ENCODE measurements around the gene NPIPB8. TPM values are rescaled to one million over a fixed set of nuclear protein-coding genes. Genes with fewer than 3 reads are reported as not detected.
"Not testable (repeated sequence)": the region's sequence is repeated elsewhere in the genome, so short reads cannot be mapped to it uniquely, and the experiment has no call there.

Gene NPIPB8
- total and polyA plus RNA-seq, 3 experiments from 2014 or later = 0.60 to 1.4 (median 1.3) TPM

- H3K36me3 Mint-ChIP-seq; H3K27me3 ChIP-seq (ENCODE audit: insufficient read depth, low read length, poor library complexity, severe bottlenecking); H3K4me1 Mint-ChIP-seq; DNase-seq; H3K27me3 Mint-ChIP-seq; POLR2A ChIA-PET; CTCF ChIA-PET; H3K36me3 ChIP-seq (ENCODE audit: insufficient read depth, low read length); H3K27ac ChIP-seq (ENCODE audit: low read depth, low read length); H3K9me3 ChIP-seq (ENCODE audit: low read length); H3K4me3 Mint-ChIP-seq; H3K4me3 ChIP-seq (ENCODE audit: low read length); H3K4me1 ChIP-seq (ENCODE audit: insufficient read depth, low read length); H3K9me3 Mint-ChIP-seq; H3K27ac Mint-ChIP-seq: not testable (repeated sequence)
Observed at GRCh38 chr16:28636093-28636823, 1.6 kb upstream of the NPIPB8 start.

- H3K27me3 Mint-ChIP-seq; POLR2A ChIA-PET; H3K9me3 Mint-ChIP-seq; H3K36me3 Mint-ChIP-seq; H3K27ac ChIP-seq (ENCODE audit: low read depth, low read length); H3K9me3 ChIP-seq (ENCODE audit: low read length); H3K36me3 ChIP-seq (ENCODE audit: insufficient read depth, low read length); CTCF ChIA-PET; DNase-seq; H3K27ac Mint-ChIP-seq; H3K4me3 ChIP-seq (ENCODE audit: low read length); H3K4me3 Mint-ChIP-seq; H3K4me1 ChIP-seq (ENCODE audit: insufficient read depth, low read length); H3K27me3 ChIP-seq (ENCODE audit: insufficient read depth, low read length, poor library complexity, severe bottlenecking); H3K4me1 Mint-ChIP-seq: not testable (repeated sequence)
Observed at GRCh38 chr16:28638359-28638758, 494 bp downstream of the NPIPB8 start.

DNA sequence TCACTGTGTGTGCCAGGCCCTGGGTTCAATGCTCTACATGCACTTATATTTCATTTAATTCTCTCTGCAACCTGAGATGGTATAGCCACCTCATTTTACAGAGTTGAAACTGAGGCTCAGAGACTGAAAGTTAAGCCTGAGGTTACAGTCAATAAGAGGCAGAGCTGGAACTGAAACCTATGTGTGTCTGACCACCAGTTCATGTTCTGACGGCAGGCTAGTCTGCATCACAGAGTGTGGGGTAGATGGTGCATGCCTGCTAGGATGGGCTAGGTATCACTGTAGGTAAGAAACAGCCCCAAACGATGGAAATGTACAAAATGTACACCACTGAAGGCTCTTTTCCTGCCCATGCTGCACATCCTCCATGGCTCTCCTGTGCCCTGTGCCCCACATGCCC, 2.1 kb downstream of the NPIPB8 start:
- H3K4me1 ChIP-seq (ENCODE audit: insufficient read depth, low read length); H3K4me3 Mint-ChIP-seq; H3K27me3 Mint-ChIP-seq; H3K27me3 ChIP-seq (ENCODE audit: insufficient read depth, low read length, poor library complexity, severe bottlenecking); H3K36me3 Mint-ChIP-seq; H3K4me1 Mint-ChIP-seq; H3K9me3 ChIP-seq (ENCODE audit: low read length); H3K27ac ChIP-seq (ENCODE audit: low read depth, low read length); CTCF ChIA-PET; H3K27ac Mint-ChIP-seq; DNase-seq; H3K9me3 Mint-ChIP-seq; H3K36me3 ChIP-seq (ENCODE audit: insufficient read depth, low read length); H3K4me3 ChIP-seq (ENCODE audit: low read length); POLR2A ChIA-PET: not testable (repeated sequence)

- DNase-seq; POLR2A ChIA-PET; H3K27me3 ChIP-seq (ENCODE audit: insufficient read depth, low read length, poor library complexity, severe bottlenecking); H3K9me3 Mint-ChIP-seq; H3K27me3 Mint-ChIP-seq; H3K4me1 ChIP-seq (ENCODE audit: insufficient read depth, low read length); H3K9me3 ChIP-seq (ENCODE audit: low read length); H3K36me3 Mint-ChIP-seq; H3K4me1 Mint-ChIP-seq; CTCF ChIA-PET; H3K36me3 ChIP-seq (ENCODE audit: insufficient read depth, low read length); H3K27ac Mint-ChIP-seq; H3K4me3 Mint-ChIP-seq; H3K4me3 ChIP-seq (ENCODE audit: low read length); H3K27ac ChIP-seq (ENCODE audit: low read depth, low read length): not testable (repeated sequence)
Observed at GRCh38 chr16:28666264-28666663, 28.4 kb downstream of the NPIPB8 start.

DNA sequence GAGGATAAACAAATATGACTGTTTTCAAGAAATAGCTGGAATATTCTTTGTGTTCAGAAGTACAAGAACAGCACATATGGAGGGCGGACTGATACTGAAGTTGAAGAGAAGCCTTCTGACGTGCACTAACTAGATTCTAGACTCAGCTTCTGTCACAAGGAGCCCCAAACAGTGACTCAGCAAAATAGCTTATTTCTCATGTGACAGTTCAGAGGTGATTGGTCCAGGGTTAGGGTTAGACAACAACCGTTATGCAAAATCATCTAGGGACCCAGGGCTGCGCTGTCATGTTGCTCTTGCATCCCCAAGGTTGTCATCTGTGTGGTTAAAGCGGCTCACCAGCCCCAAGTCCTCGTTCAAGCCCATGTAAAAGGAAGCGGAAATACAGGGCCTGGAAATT, 29.6 kb downstream of the NPIPB8 start:
- DNase-seq; H3K9me3 ChIP-seq (ENCODE audit: low read length); H3K27ac ChIP-seq (ENCODE audit: low read depth, low read length); H3K4me1 Mint-ChIP-seq; CTCF ChIA-PET; H3K27me3 ChIP-seq (ENCODE audit: insufficient read depth, low read length, poor library complexity, severe bottlenecking); H3K4me3 ChIP-seq (ENCODE audit: low read length); H3K27me3 Mint-ChIP-seq; POLR2A ChIA-PET; H3K36me3 ChIP-seq (ENCODE audit: insufficient read depth, low read length); H3K36me3 Mint-ChIP-seq; H3K4me1 ChIP-seq (ENCODE audit: insufficient read depth, low read length); H3K4me3 Mint-ChIP-seq; H3K27ac Mint-ChIP-seq; H3K9me3 Mint-ChIP-seq: not testable (repeated sequence)

GRCh38 chr16:28668199-28668598, 30.3 kb downstream of the NPIPB8 start:
- H3K27ac ChIP-seq (ENCODE audit: low read depth, low read length); H3K36me3 Mint-ChIP-seq; H3K27me3 ChIP-seq (ENCODE audit: insufficient read depth, low read length, poor library complexity, severe bottlenecking); H3K4me1 Mint-ChIP-seq; H3K4me3 Mint-ChIP-seq; H3K9me3 ChIP-seq (ENCODE audit: low read length); CTCF ChIA-PET; H3K4me1 ChIP-seq (ENCODE audit: insufficient read depth, low read length); H3K9me3 Mint-ChIP-seq; H3K4me3 ChIP-seq (ENCODE audit: low read length); H3K27ac Mint-ChIP-seq; DNase-seq; H3K36me3 ChIP-seq (ENCODE audit: insufficient read depth, low read length); H3K27me3 Mint-ChIP-seq; POLR2A ChIA-PET: not testable (repeated sequence)

- H3K4me1 ChIP-seq (ENCODE audit: insufficient read depth, low read length); H3K9me3 Mint-ChIP-seq; H3K36me3 ChIP-seq (ENCODE audit: insufficient read depth, low read length); H3K27me3 ChIP-seq (ENCODE audit: insufficient read depth, low read length, poor library complexity, severe bottlenecking); H3K27ac Mint-ChIP-seq; H3K4me3 Mint-ChIP-seq; H3K36me3 Mint-ChIP-seq; H3K27ac ChIP-seq (ENCODE audit: low read depth, low read length); H3K9me3 ChIP-seq (ENCODE audit: low read length); H3K4me3 ChIP-seq (ENCODE audit: low read length); CTCF ChIA-PET; H3K4me1 Mint-ChIP-seq; H3K27me3 Mint-ChIP-seq; POLR2A ChIA-PET: not testable (repeated sequence)
- DNase-seq = peak in 1 of 5 donors; percentile 0
Observed at GRCh38 chr16:28688327-28688952, 50.6 kb downstream of the NPIPB8 start.

DNA sequence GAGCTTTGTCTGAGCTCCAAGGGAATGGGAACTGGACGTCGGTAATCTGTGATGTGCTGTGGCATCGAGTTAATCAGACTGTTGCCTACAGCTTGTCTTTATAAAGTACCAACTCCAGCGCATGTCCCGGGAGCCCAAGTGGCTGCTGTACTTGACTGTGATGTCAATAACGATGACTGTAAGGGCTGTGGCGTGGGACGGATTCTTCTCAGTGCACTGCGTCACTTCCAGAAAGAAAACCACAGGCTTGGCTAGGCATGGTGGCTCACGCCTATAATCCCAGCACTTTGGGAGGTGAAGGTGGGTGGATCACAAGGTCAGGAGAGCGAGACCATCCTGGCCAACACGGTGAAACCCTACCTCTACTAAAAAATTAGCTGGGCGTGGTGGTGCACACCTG, 51.6 kb downstream of the NPIPB8 start:
- H3K4me1 ChIP-seq (ENCODE audit: insufficient read depth, low read length); H3K9me3 ChIP-seq (ENCODE audit: low read length); H3K27ac Mint-ChIP-seq; H3K9me3 Mint-ChIP-seq; POLR2A ChIA-PET; H3K27ac ChIP-seq (ENCODE audit: low read depth, low read length); H3K27me3 ChIP-seq (ENCODE audit: insufficient read depth, low read length, poor library complexity, severe bottlenecking); H3K36me3 ChIP-seq (ENCODE audit: insufficient read depth, low read length); DNase-seq; H3K36me3 Mint-ChIP-seq; H3K27me3 Mint-ChIP-seq; H3K4me1 Mint-ChIP-seq; H3K4me3 ChIP-seq (ENCODE audit: low read length); H3K4me3 Mint-ChIP-seq; CTCF ChIA-PET: not testable (repeated sequence)

- H3K4me3 ChIP-seq (ENCODE audit: low read length); H3K4me1 Mint-ChIP-seq; H3K4me3 Mint-ChIP-seq; H3K9me3 ChIP-seq (ENCODE audit: low read length); H3K27me3 ChIP-seq (ENCODE audit: insufficient read depth, low read length, poor library complexity, severe bottlenecking); H3K36me3 ChIP-seq (ENCODE audit: insufficient read depth, low read length); H3K27ac ChIP-seq (ENCODE audit: low read depth, low read length); H3K9me3 Mint-ChIP-seq; CTCF ChIA-PET; POLR2A ChIA-PET; H3K4me1 ChIP-seq (ENCODE audit: insufficient read depth, low read length); H3K27me3 Mint-ChIP-seq; H3K27ac Mint-ChIP-seq; H3K36me3 Mint-ChIP-seq: not testable (repeated sequence)
- DNase-seq = peak in 1 of 5 donors; percentile 11
Observed at GRCh38 chr16:28691722-28692121, 53.9 kb downstream of the NPIPB8 start.

Data from CD8-positive, alpha-beta memory T cell (primary cell).